Activated CD4-positive, alpha-beta T cell treated with anti-CD3 and anti-CD28 coated beads, Interleukin-2, amount 50 U/mL, for 4 hours (primary cell): ENCODE results near the gene EYS.
"Not testable (repeated sequence)": the region's sequence is repeated elsewhere in the genome, so short reads cannot be mapped to it uniquely, and the experiment has no call there.

Experiments used
- DNase-seq, 2 experiments: peaks; one replicate each; pipeline ENCODE4 v3.0.0-alpha.2; 2020

EYS gene

GRCh38 chr6:65449926-65450325 is 257.1 kb downstream of the EYS start:
- DNase-seq: no peak

DNA sequence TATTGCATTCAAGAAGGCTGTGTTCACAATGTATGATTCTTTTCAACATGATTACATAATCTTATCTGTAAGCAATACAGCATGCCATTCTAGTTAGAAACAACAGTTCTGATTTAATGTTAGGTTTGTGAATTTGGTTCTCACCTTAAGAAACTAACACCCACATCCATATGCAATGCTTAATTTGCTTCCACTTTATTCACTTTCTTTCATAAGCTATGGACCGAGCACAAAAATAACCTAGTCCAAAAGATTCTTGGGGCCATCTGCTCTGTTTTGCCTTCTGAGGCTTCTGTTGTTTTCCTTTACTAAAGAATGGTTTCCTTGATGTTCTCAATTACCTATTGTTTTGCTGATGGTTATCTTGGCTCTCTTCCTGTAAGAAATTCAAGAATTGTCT is 258.2 kb downstream of the EYS start:
- DNase-seq: no peak

- DNase-seq: no peak
Measured at GRCh38 chr6:65436281-65436680, 270.7 kb downstream of the EYS start.

GRCh38 chr6:65416621-65417020 is 290.4 kb downstream of the EYS start:
- no peak for DNase-seq

GRCh38 chr6:65410309-65410708 is 296.7 kb downstream of the EYS start:
- DNase-seq: no peak

DNA sequence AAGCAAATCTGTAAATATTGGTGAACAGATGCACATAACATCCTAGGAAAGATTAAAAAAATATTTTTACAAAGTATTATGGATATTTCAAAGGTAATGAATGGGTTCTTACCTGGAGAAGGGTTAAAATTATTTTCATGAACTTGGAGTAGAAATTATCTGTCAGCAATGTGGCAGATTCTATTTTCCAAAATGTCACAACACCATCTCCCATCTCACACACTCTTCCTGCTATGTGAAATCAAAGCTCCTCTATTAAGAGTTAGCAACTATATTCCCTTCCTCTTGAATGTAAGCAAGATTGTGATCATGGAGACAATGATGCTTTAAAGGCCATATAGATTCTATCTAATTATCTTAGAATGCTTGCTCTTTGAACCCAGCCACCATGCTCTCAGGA is 304.5 kb downstream of the EYS start:
- no peak for DNase-seq

GRCh38 chr6:65399355-65400084 is 307.5 kb downstream of the EYS start:
- DNase-seq: no peak

- no peak for DNase-seq
Measured at GRCh38 chr6:65398851-65399250, 308.2 kb downstream of the EYS start.

DNA sequence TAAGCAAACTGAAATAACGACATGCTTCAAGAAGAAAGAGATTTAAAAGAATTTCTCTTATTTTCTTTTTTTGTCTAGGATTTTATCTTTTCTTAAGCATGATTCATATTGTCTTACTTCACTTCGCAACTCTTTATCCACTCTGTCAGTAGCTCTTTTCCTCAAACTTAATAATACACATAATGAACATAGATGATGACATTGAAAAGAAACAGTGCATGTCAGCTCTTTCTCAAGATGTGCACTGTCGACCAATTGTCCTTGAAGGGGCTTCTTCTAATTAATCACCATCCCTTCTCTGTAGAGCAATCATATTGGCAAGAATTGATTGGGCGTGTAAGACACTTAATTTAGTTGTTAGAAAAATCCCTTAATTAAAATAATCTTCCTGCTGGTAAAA is 356.5 kb downstream of the EYS start:
- no peak for DNase-seq

- not testable (repeated sequence) for DNase-seq
Measured at GRCh38 chr6:65302655-65303054, 404.4 kb downstream of the EYS start.

DNA sequence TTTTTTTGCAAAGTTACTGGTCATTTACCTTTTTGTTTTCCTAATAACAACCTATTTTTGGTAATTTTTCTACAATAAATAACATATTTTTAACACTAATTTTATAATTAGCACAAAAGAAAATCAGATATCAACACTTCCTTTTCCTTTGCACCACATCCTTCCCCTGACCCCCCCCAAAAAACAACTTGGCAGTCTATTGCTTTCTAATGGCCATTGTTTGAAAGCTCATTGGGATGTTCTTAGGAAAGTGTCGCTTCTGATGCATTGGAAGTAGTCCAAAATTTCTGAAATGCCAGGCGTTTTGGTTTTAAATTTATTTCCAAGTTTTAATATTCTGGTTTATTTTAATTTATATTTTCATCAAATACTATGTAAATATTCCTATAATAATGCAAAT is 407.8 kb downstream of the EYS start:
- DNase-seq: no peak

DNA sequence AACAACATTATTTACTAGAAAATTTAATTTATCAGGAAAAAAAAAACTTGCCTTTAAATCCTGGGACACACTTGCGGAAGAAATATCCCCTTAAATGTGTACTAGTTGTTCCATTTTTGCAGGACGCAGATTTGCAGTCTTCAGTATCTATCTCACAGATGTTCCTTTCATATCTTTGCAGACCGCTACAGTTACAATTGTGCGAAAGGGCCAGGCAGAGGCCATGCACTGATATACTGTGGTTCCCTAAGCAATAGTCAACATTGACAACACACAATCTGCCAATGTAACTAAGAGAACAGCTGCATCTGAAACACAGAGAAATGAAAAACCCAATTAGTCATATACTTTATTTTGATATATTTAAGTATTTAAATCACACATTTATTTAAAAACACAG is 411.2 kb downstream of the EYS start:
- no peak for DNase-seq

DNA sequence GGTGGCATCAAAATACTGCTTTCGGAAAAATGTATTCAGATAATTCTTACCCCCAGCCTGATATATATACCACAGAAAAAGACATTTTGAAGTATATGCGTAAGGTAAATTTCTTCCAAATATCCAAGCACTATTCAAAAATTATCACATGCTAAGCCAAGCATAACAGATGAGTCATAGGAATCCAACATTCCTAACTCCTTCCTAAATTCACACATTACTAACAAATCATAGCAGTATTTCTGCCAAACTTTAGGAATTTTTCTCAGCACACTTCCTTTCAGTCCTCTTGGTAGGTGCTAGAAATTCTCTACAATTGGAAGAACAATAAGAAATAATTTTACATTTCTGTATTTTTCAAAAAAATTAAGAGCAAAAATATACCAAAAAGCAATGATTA is 417.5 kb downstream of the EYS start:
- DNase-seq: no peak

DNA sequence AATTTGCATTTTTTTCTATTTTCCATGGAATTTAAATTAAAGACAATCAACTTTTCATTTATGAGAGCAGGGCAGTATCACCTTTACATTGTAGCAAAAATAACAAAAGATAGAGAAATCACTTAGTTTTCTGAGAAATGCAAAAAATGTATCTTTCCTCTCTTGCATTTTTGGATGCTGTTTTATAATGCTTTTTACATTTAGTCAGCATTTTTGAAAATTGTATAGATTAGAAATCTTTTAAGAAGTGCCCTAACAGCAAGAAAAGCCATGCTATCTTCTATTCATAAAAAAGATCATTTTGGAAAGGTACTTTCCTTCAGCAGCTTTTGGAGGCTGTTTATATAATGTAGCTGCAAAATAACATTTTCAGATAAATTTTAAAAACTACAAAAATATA is 421.8 kb downstream of the EYS start:
- DNase-seq: no peak

GRCh38 chr6:65280060-65280459 is 427.0 kb downstream of the EYS start:
- DNase-seq: no peak

- DNase-seq: no peak
Measured at GRCh38 chr6:65262241-65262640, 444.8 kb downstream of the EYS start.

- DNase-seq: no peak
Measured at GRCh38 chr6:65259982-65260381, 447.0 kb downstream of the EYS start.

DNA sequence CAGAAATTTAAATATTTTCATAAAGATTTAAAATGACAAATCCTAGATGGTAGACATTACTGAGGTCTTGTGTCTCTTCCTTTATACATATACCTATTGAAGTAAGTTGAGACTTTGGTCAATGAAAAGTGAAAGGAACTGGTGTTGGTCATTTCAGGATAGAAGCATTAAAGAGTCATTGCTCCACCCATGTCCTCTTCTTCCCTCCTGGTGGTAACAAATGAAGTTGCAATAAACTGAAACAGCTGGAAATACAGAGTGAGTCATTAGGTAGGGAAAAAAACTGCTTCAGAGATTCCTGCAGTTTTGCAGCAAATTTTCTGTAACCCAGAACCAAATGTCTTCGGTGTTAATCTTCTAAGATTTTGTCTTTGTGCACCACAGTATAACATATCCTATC is 448.0 kb downstream of the EYS start:
- no peak for DNase-seq

DNA sequence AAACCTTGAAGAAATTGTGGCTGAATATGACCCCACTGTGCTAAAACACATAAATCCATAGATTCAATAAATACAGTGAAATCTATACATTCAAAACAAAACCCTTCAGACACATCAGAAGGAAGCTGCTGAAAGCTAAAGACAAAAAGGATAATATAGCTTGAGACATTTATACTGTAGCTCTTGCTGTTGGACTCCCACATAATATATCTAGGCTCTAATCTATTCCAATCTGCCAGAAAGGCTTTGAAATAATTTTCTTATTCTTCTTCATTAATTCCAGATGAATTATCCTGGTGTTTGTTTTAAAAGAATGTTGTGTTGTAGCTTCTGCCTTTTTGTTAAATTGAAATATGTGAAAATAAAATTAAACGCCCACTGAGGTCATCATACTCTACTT is 454.0 kb downstream of the EYS start:
- no peak for DNase-seq

DNA sequence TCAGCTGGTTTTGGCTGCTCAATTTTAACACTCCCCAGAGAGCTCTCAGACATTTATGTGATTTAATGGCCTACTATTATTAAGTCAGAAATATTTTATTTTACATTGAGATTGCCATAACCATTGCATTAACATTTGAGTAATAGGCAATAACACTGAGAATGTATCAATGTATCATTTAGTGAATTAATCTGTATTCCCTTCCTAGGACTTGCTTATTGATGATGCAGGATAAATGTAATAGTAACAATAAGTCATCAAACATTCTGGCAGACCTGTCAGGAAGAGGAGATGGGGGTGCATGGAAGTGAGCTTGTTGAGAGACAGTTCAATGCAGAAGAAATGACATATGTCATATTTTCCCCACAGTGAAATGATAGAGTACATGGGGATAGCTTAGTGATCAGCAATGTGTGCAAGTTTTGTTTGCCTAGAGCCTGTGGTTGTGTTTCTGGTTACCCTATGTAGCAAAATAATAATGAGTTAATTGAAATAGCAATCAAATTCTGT is 458.9 kb downstream of the EYS start:
- DNase-seq: no peak

DNA sequence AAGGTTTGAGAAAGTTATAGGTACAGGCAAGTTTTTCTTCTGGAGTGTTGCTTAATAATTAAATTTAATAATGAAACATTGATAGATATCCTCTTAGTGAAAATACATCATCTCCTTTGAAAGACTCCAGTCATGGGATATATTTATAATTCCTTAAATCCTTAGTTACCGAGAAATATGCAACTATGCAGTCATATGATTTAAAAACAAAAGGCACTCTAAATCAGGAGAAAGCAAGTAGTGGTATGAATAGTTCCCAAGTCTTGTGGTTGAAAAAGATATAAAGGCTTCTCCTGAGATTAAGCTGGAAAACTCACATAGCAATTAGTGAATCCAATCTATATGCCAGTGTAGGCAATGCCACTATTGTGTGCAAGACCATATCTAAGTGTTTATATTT is 475.4 kb downstream of the EYS start:
- no peak for DNase-seq

DNA sequence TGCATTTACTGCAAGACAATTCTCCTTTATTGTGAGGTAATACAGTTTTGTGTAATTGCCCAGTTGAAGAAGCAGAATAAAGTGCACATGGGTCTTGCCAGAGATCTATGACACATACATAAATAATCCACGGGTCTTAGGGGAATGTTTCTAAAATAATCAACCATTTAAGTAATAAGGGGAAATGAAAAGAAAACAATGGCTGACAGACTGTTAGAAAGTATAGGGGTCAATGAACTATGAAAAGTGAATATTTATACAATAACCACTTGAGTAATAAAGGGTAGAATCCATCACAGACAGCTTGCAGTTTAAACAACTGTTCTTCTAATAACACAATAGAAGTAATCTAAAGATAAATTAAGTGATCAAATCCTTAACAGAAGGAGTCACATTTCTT is 477.2 kb downstream of the EYS start:
- no peak for DNase-seq

- DNase-seq: no peak
Measured at GRCh38 chr6:65221153-65221552, 485.9 kb downstream of the EYS start.

- no peak for DNase-seq
Measured at GRCh38 chr6:65202738-65203137, 504.3 kb downstream of the EYS start.

DNA sequence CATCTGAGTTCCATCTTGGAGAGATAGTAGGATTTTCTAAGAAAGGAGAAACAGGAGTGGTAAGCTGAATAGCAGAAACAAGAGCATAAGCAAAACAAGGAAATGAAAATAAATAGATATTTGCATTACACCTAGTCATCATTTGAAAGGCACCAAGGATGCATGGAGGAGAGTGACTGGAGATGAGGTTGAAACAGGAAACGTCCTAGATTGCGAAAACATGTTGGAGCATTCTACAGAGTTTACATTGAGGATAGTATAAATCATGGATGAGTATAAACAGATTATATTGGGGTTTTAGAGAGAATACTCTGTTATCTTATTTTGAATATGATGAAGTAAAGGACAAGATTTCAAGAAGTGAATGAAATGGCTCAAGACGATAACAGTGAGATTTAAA is 507.3 kb downstream of the EYS start:
- DNase-seq: no peak
